ENCODE measurements around the gene KERA.

KERA gene

GRCh38 chr12:91001306-91001705, 56.5 kb downstream of the KERA start:
- POLR2A ChIA-PET = no interaction called here
- DNase-seq (ENCODE audit: low read depth, low spot score) = no peak
- CTCF ChIA-PET = no interaction called here
- H3K4me3 ChIP-seq (ENCODE audit: low read depth, low read length) = no peak overlapping the region
- TF ChIP-seq CTCF (IDR thresholded peaks at IDR 0.05; ENCODE audit: insufficient read depth, low read length, missing control alignments) = no peak
